ENCODE data around the gene SIGMAR1.
A peak's percentile ranks its signal among the peaks of the same experiment; 100 is the strongest.

The SIGMAR1 gene

DNA sequence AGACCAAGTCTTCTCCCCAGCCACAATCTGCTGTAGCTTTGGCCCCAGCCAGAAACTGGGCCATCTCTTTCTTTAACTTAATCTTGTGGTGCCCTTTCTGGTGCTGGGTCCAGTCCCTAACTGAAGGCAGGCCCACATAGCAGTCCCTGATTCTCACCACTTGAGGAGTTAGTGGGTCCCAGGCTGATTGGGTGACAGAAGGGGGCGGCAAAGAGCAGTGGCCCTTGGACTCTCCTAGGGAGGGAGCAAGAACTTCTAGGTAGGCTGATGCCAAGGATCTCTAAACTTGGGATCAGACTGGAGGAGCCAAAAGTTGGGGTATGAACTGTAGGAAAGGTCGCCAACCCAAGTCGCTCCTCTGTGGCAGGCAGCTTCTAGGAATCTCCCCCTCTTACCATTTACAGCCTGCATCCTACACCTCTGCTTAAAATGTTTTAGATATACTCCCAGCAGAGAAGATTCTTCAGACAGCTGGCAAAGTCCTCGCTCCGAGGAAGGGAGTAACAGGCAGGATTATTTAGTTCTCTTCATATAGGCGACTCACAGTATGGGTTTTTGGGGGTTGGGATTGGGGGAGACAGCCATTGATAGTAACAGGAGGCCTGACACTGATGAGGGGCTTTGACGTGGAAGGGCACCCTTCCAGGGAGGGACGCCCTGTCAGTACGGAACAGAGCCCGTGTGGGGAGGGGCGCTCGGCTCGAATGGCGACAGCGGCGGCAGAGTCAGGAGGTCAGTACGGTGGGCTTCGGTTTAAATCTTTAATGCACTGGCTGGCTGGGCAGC is 26.9 kb upstream of the SIGMAR1 start:
- peak overlapping the region; percentile 86 for H3K27ac ChIP-seq
- TF ChIP-seq, protein P1, sequence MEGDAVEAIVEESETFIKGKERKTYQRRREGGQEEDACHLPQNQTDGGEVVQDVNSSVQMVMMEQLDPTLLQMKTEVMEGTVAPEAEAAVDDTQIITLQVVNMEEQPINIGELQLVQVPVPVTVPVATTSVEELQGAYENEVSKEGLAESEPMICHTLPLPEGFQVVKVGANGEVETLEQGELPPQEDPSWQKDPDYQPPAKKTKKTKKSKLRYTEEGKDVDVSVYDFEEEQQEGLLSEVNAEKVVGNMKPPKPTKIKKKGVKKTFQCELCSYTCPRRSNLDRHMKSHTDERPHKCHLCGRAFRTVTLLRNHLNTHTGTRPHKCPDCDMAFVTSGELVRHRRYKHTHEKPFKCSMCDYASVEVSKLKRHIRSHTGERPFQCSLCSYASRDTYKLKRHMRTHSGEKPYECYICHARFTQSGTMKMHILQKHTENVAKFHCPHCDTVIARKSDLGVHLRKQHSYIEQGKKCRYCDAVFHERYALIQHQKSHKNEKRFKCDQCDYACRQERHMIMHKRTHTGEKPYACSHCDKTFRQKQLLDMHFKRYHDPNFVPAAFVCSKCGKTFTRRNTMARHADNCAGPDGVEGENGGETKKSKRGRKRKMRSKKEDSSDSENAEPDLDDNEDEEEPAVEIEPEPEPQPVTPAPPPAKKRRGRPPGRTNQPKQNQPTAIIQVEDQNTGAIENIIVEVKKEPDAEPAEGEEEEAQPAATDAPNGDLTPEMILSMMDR (IDR thresholded peaks at IDR 0.05), result peak; percentile 100
- TF ChIP-seq ZFX (IDR thresholded peaks at IDR 0.05; ENCODE audit: borderline replicate concordance), result no peak

DNA sequence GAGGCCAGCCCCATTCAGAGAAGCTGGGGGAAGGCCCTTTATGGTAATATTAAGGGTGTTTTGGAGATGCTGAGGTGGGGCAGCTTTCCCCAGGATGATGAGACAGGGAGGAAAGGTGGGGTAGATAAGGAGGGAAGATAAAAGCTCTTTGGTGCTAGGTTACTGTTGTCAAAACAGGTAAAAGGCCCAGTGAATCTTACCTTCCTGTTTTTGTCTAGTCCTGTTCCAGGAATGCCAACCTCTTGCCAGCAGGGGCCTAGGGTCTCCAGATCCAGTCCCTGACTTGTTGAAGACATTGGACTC is 25.7 kb upstream of the SIGMAR1 start:
- TF ChIP-seq, protein P1 (IDR thresholded peaks at IDR 0.05), result no peak
- no peak for TF ChIP-seq ZFX (IDR thresholded peaks at IDR 0.05; ENCODE audit: borderline replicate concordance)
- H3K27ac ChIP-seq, result no peak overlapping the region; the same call in 1 of the 2 replicates

DNA sequence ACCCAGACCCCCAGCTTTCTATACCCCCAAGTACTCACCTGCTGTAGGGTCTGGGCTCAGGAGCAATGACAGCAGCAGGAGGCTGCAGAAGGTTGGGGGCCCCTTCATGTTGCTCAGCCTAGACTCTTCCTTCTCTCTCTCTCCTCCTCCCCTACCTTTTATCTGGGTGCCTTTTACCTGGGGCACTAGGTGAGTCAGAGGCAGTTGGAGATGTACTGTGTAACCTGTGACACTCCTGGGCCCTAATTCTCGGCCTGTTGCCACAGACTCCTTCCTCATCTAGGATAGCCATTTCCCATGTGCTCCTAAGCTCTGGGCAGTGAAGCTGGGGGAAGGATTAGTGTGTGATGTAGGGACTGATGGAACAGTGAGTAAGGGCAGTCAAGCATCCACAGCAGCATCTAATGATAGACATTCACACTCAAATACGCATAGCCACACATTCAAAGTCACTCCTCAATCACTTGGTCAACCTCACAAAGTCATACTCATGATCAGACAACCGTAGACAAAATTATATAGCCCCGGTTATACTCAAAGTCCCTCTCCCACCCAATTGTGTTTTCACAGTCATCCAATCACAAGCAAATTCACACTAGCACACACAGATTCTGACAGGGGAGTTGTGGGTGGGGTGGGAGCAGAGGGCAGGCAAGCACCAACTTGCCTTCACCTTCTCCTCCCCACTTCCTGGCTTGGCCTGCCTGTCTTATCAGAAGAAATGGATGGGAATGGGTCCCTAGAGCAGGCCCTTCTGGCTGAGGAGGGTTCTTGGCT is 25.1 kb upstream of the SIGMAR1 start, which contains the start of gene CCL27:
TSS of gene CCL27 (minus strand) at position 132 of the 777 bp plus-strand sequence. CDS start at position 108, 24 bp downstream.
- TF ChIP-seq ZFX (IDR thresholded peaks at IDR 0.05; ENCODE audit: borderline replicate concordance), result no peak
- TF ChIP-seq, protein P1 (IDR thresholded peaks at IDR 0.05), result no peak
- H3K27ac ChIP-seq, result no peak within 1 kb of the TSS; the same call in 1 of the 2 replicates

DNA sequence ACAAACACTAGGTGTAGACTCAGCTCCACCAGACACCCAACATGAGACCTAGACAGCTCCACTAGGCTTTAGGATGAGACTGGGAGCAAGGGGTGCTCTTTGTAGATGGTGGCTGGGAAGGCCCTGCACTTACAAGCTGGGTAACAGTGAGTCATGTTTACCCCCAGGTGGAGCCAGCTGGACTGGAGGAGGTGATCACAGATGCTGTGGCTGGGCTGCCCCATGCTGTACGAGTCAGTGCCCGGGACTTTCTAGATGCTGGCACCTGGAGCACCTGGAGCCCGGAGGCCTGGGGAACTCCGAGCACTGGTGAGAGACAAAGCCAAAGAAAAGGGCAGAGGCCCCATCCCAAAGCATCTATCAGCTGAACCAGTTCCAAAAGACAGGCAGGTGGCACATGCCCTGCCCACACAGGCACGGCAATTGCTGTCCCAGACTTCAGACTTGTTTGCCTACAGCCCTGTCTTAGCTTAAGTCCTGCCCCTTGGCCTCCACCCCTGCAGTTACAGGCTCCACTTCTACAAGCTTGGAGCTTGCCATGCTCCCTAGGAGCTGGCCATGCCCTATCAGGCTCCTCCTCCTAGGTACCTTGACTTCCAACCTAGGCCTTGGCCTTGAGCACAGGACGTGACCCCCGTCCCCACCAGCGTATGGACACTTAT is 22.1 kb upstream of the SIGMAR1 start:
- TF ChIP-seq, protein P1 (IDR thresholded peaks at IDR 0.05), result no peak
- no peak for TF ChIP-seq ZFX (IDR thresholded peaks at IDR 0.05; ENCODE audit: borderline replicate concordance)
- no peak overlapping the region for H3K27ac ChIP-seq

DNA sequence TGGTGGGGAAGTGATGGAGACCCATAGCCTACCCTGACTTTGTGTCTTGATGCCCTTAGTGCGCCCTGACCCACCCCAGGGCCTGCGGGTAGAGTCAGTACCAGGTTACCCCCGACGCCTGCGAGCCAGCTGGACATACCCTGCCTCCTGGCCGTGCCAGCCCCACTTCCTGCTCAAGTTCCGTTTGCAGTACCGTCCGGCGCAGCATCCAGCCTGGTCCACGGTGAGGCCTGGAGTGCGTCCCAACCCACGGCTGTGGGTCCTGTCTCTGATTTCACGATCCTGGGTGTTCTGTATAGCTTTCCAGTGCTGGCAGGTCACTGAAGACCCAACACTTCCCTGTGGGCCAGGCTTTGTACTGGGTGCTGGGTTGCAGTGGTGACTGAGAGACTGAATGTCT is 20.9 kb upstream of the SIGMAR1 start:
- TF ChIP-seq, protein P1 (IDR thresholded peaks at IDR 0.05), result no peak
- no peak overlapping the region for H3K27ac ChIP-seq

DNA sequence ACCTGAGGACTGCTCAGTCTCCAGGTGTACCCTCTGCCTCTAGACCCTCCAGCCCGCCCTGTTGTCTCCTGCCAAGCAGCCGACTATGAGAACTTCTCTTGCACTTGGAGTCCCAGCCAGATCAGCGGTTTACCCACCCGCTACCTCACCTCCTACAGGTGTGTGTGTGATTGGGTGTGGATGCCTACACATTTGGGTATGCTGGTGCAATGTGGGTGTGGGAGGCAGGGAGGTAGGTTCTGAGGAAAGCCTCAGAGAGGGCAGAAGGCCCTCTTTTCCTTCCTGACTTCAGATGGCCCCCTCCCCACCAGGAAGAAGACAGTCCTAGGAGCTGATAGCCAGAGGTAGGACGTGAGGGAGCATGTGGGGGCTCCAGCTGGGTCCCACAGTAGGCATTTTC is 19.4 kb upstream of the SIGMAR1 start:
- H3K27ac ChIP-seq, result no peak overlapping the region
- no peak for TF ChIP-seq ZFX (IDR thresholded peaks at IDR 0.05; ENCODE audit: borderline replicate concordance)
- TF ChIP-seq, protein P1 (IDR thresholded peaks at IDR 0.05), result no peak
